Measurements from ENCODE around the gene CFAP65. TPM values are rescaled to one million over a fixed set of nuclear protein-coding genes. Genes with fewer than 3 reads are reported as not detected.

CFAP65 gene
- polyA plus RNA-seq, 1 donor from 2014 or later = not detected

- Mint-ChIP-seq H3K9me3 (no peaks in the 10 kb centered on the region), H3K36me3 (no peaks in the 10 kb centered on the region), H3K4me3 (no peak overlapping the region), H3K27ac (no peak overlapping the region), H3K4me1 (peaks cover 0 to 3% (median under 1%) of the 10 kb centered on the region in 3 donors), H3K27me3 (peaks cover 22% of the 10 kb centered on the region)
Measured at GRCh38 chr2:218956039-218956438, 85.3 kb downstream of the CFAP65 start.

GRCh38 chr2:218954541-218955300 lies 86.6 kb downstream of the CFAP65 start:
- Mint-ChIP-seq H3K27me3 (peaks cover 25% of the 10 kb centered on the region), H3K4me3 (peak overlapping the region in 1 of 4 donors; percentile 67), H3K4me1 (peaks cover 0 to 2% (median 0%) of the 10 kb centered on the region in 3 donors), H3K27ac (no peak overlapping the region), H3K36me3 (no peaks in the 10 kb centered on the region), H3K9me3 (peaks cover 0 to 2% (median 0%) of the 10 kb centered on the region in 3 donors)

GRCh38 chr2:218953366-218953954 lies 87.9 kb downstream of the CFAP65 start:
- no peaks in the 10 kb centered on the region for H3K4me1 Mint-ChIP-seq
- no peak overlapping the region for H3K4me3 Mint-ChIP-seq
- H3K27me3 Mint-ChIP-seq = peaks cover 24% of the 10 kb centered on the region
- H3K9me3 Mint-ChIP-seq = peaks cover 0 to 2% (median 0%) of the 10 kb centered on the region in 3 donors
- H3K36me3 Mint-ChIP-seq = no peaks in the 10 kb centered on the region
- H3K27ac Mint-ChIP-seq = no peak overlapping the region

Other genes with a start within 250 kb of the CFAP65 start
- gene PRKAG3, start 209.7 kb downstream of the CFAP65 start, polyA plus RNA-seq = not detected
- 0.86 TPM for gene WNT6, start 181.7 kb downstream of the CFAP65 start, polyA plus RNA-seq
- 2.4 TPM for gene WNT10A, start 160.7 kb downstream of the CFAP65 start, polyA plus RNA-seq
- gene CDK5R2, start 81.8 kb downstream of the CFAP65 start, polyA plus RNA-seq = not detected
- gene FEV, start 56.3 kb downstream of the CFAP65 start, polyA plus RNA-seq = not detected
- not detected for gene CRYBA2, start 48.1 kb downstream of the CFAP65 start, polyA plus RNA-seq
- gene IHH, start 19.4 kb upstream of the CFAP65 start, polyA plus RNA-seq = not detected
- 22.9 TPM for gene NHEJ1, start 119.3 kb upstream of the CFAP65 start, polyA plus RNA-seq
- 0.63 TPM for gene SLC23A3, start 128.5 kb upstream of the CFAP65 start, polyA plus RNA-seq
- gene CNPPD1, start 135.4 kb upstream of the CFAP65 start, polyA plus RNA-seq = 151 TPM
- 55.6 TPM for gene RETREG2, start 136.8 kb upstream of the CFAP65 start, polyA plus RNA-seq
- 64.8 TPM for gene ZFAND2B, start 165.3 kb upstream of the CFAP65 start, polyA plus RNA-seq
- 1.2 TPM for gene ABCB6, start 177.4 kb upstream of the CFAP65 start, polyA plus RNA-seq
- 19.6 TPM for gene ATG9A, start 188.1 kb upstream of the CFAP65 start, polyA plus RNA-seq
- gene ANKZF1, start 188.3 kb upstream of the CFAP65 start, polyA plus RNA-seq = 31.1 TPM
- not detected for gene GLB1L, start 203.9 kb upstream of the CFAP65 start, polyA plus RNA-seq
- 17.9 TPM for gene STK16, start 204.0 kb upstream of the CFAP65 start, polyA plus RNA-seq
- not detected for gene TUBA4B, start 211.7 kb upstream of the CFAP65 start, polyA plus RNA-seq
- gene TUBA4A, start 212.4 kb upstream of the CFAP65 start, polyA plus RNA-seq = 229 TPM
- gene DNAJB2, start 237.8 kb upstream of the CFAP65 start, polyA plus RNA-seq = 7.8 TPM

Data from IgD-negative memory B cell (primary cell).